HTERT RPE-1 (cell line): ENCODE results near the gene TERF2IP.

ENCODE experiments used
- in situ Hi-C: fragments of 300-500 bp; cut with MboI; formaldehyde crosslinking; loops from 4 replicates; pipeline ENCODE4 v1.14.3; 2020; ENCODE audit warnings: low sequenced_read_pairs

Gene TERF2IP

GRCh38 chr16:75647492-75648264 lies at the start of gene TERF2IP, which contains the start of gene KARS1:
TSS of gene TERF2IP (plus strand) at chr16:75647773. CDS start at chr16:75647883, 110 bp downstream.
TSS of gene KARS1 (minus strand) at chr16:75647665. CDS start at chr16:75647639, 26 bp downstream.
- in situ Hi-C loops = no loop called here

GRCh38 chr16:75599452-75600277 lies 47.9 kb upstream of the TERF2IP start:
- in situ Hi-C loops = no loop called here

- in situ Hi-C loops = no loop called here
These were observed 44.3 kb upstream of the TERF2IP start for GRCh38 chr16:75603241-75603640.

- in situ Hi-C loops = no loop called here
These were observed 41.1 kb upstream of the TERF2IP start for GRCh38 chr16:75606507-75606906.

- in situ Hi-C loops = no loop called here
These were observed 33.3 kb upstream of the TERF2IP start for GRCh38 chr16:75614066-75614897.

- in situ Hi-C loops = no loop called here
These were observed 32.0 kb upstream of the TERF2IP start for GRCh38 chr16:75615619-75616018.

GRCh38 chr16:75616521-75617010 lies 31.0 kb upstream of the TERF2IP start:
- in situ Hi-C loops = no loop called here

- in situ Hi-C loops = no loop called here
These were observed 30.5 kb upstream of the TERF2IP start for GRCh38 chr16:75617121-75617520.

GRCh38 chr16:75618780-75619179 lies 28.8 kb upstream of the TERF2IP start:
- in situ Hi-C loops = no loop called here

- in situ Hi-C loops = no loop called here
These were observed 27.0 kb upstream of the TERF2IP start for GRCh38 chr16:75620326-75621169.

GRCh38 chr16:75621170-75621477 lies 26.4 kb upstream of the TERF2IP start:
- in situ Hi-C loops = no loop called here

- in situ Hi-C loops = no loop called here
These were observed 24.6 kb upstream of the TERF2IP start, which contains the start of gene ADAT1 for GRCh38 chr16:75622761-75623605. TSS of gene ADAT1 (minus strand) at chr16:75623281. CDS start at chr16:75620799, 2,482 bp downstream.

GRCh38 chr16:75624921-75625334 lies 22.6 kb upstream of the TERF2IP start:
- in situ Hi-C loops = no loop called here

GRCh38 chr16:75626806-75627205 lies 20.8 kb upstream of the TERF2IP start:
- in situ Hi-C loops = no loop called here

GRCh38 chr16:75627851-75628250 lies 19.7 kb upstream of the TERF2IP start:
- in situ Hi-C loops = no loop called here

GRCh38 chr16:75628351-75628750 lies 19.2 kb upstream of the TERF2IP start:
- in situ Hi-C loops = no loop called here

- in situ Hi-C loops = no loop called here
These were observed 18.4 kb upstream of the TERF2IP start for GRCh38 chr16:75629132-75629531.

GRCh38 chr16:75630052-75630451 lies 17.5 kb upstream of the TERF2IP start:
- in situ Hi-C loops = no loop called here

GRCh38 chr16:75632857-75633256 lies 14.7 kb upstream of the TERF2IP start:
- in situ Hi-C loops = no loop called here
